IPS-15b (cell line): ENCODE results near the gene RXYLT1.
A peak's percentile ranks its signal among the peaks of the same experiment; 100 is the strongest.

ENCODE experiments used
- H3K27me3 ChIP-seq: one replicate; pipeline ENCODE4 v1.6.1; 2013; ENCODE audit warnings: low read length; ENCODE audit not compliant: control insufficient read depth, insufficient read depth
- H3K36me3 ChIP-seq: one replicate; pipeline ENCODE4 v1.6.1; 2013; ENCODE audit warnings: low read length; ENCODE audit not compliant: control insufficient read depth, insufficient read depth
- H3K4me1 ChIP-seq: one replicate; pipeline ENCODE4 v1.6.1; 2013; ENCODE audit warnings: mild to moderate bottlenecking, low read length; ENCODE audit not compliant: control insufficient read depth, insufficient read depth
- H3K4me3 ChIP-seq: one replicate; pipeline ENCODE4 v1.5.1; 2013; ENCODE audit warnings: low read depth, low read length
- H3K9ac ChIP-seq: one replicate; pipeline ENCODE4 v1.6.1; 2013; ENCODE audit warnings: low read depth, mild to moderate bottlenecking, low read length
- H3K9me3 ChIP-seq: one replicate; pipeline ENCODE4 v1.6.1; 2013; ENCODE audit warnings: mild to moderate bottlenecking, low read length; ENCODE audit not compliant: control insufficient read depth, insufficient read depth

Gene RXYLT1

GRCh38 chr12:63845726-63846125 is 66.0 kb downstream of the RXYLT1 start:
- Histone ChIP-seq H3K36me3 (no peaks in the 10 kb centered on the region), H3K9me3 (no peaks in the 10 kb centered on the region), H3K4me3 (peak overlapping the region; percentile 95), H3K9ac (no peak overlapping the region), H3K27me3 (peaks cover 11% of the 10 kb centered on the region), H3K4me1 (no peaks in the 10 kb centered on the region)

- Histone ChIP-seq H3K27me3 (peaks cover 11% of the 10 kb centered on the region), H3K9ac (no peak overlapping the region), H3K36me3 (no peaks in the 10 kb centered on the region), H3K9me3 (no peaks in the 10 kb centered on the region), H3K4me1 (no peaks in the 10 kb centered on the region), H3K4me3 (no peak overlapping the region)
Observed at GRCh38 chr12:63846238-63846967, 66.7 kb downstream of the RXYLT1 start.

- no peaks in the 10 kb centered on the region for H3K36me3 ChIP-seq
- no peaks in the 10 kb centered on the region for H3K4me1 ChIP-seq
- H3K4me3 ChIP-seq, result no peak overlapping the region
- no peak overlapping the region for H3K9ac ChIP-seq
- H3K9me3 ChIP-seq, result no peaks in the 10 kb centered on the region
- peaks cover 11% of the 10 kb centered on the region for H3K27me3 ChIP-seq
Observed at GRCh38 chr12:63848450-63848849, 68.7 kb downstream of the RXYLT1 start.

- no peak overlapping the region for H3K4me3 ChIP-seq
- H3K4me1 ChIP-seq, result no peaks in the 10 kb centered on the region
- no peak overlapping the region for H3K9ac ChIP-seq
- H3K36me3 ChIP-seq, result no peaks in the 10 kb centered on the region
- H3K27me3 ChIP-seq, result peaks cover 11% of the 10 kb centered on the region
- H3K9me3 ChIP-seq, result no peaks in the 10 kb centered on the region
Observed at GRCh38 chr12:63849106-63849620, 69.5 kb downstream of the RXYLT1 start.

GRCh38 chr12:63849641-63850040 is 69.9 kb downstream of the RXYLT1 start:
- no peaks in the 10 kb centered on the region for H3K36me3 ChIP-seq
- H3K9me3 ChIP-seq, result no peaks in the 10 kb centered on the region
- H3K9ac ChIP-seq, result no peak overlapping the region
- no peak overlapping the region for H3K4me3 ChIP-seq
- peaks cover 11% of the 10 kb centered on the region for H3K27me3 ChIP-seq
- no peaks in the 10 kb centered on the region for H3K4me1 ChIP-seq

- Histone ChIP-seq H3K9ac (no peak overlapping the region), H3K4me1 (no peaks in the 10 kb centered on the region), H3K36me3 (no peaks in the 10 kb centered on the region), H3K4me3 (no peak overlapping the region), H3K27me3 (no peaks in the 10 kb centered on the region), H3K9me3 (no peaks in the 10 kb centered on the region)
Observed at GRCh38 chr12:63853978-63854377, 74.3 kb downstream of the RXYLT1 start.

- no peaks in the 10 kb centered on the region for H3K9me3 ChIP-seq
- no peaks in the 10 kb centered on the region for H3K4me1 ChIP-seq
- no peak overlapping the region for H3K9ac ChIP-seq
- H3K4me3 ChIP-seq, result no peak overlapping the region
- no peaks in the 10 kb centered on the region for H3K36me3 ChIP-seq
- H3K27me3 ChIP-seq, result no peaks in the 10 kb centered on the region
Observed at GRCh38 chr12:63855299-63855698, 75.6 kb downstream of the RXYLT1 start.

GRCh38 chr12:63857771-63858670 is 78.3 kb downstream of the RXYLT1 start:
- H3K9ac ChIP-seq, result no peak overlapping the region
- peaks cover 8% of the 10 kb centered on the region for H3K4me1 ChIP-seq
- no peaks in the 10 kb centered on the region for H3K27me3 ChIP-seq
- H3K9me3 ChIP-seq, result no peaks in the 10 kb centered on the region
- H3K4me3 ChIP-seq, result no peak overlapping the region
- no peaks in the 10 kb centered on the region for H3K36me3 ChIP-seq
